Measurements from ENCODE around the gene ACSBG1. TPM values are rescaled to one million over a fixed set of nuclear protein-coding genes. Genes with fewer than 3 reads are reported as not detected.

The ACSBG1 gene
- total RNA-seq, 1 donor from 2014 or later: not detected

GRCh38 chr15:78213425-78213750, 21.0 kb downstream of the ACSBG1 start:
- Histone ChIP-seq H3K27me3 (ENCODE audit: control insufficient read depth, insufficient read depth, low read length) (no peaks in the 10 kb centered on the region), H3K4me3 (ENCODE audit: low read depth, low read length) (no peak overlapping the region), H3K36me3 (ENCODE audit: control insufficient read depth, insufficient read depth, low read length) (no peaks in the 10 kb centered on the region)
- TF ChIP-seq CTCF (IDR thresholded peaks at IDR 0.05; ENCODE audit: insufficient read depth, low read length, poor library complexity, severe bottlenecking): no peak
- DNase-seq (ENCODE audit: low read depth): no peak

GRCh38 chr15:78212546-78213424, 21.6 kb downstream of the ACSBG1 start:
- DNase-seq (ENCODE audit: low read depth): peak; percentile 42
- no peak for TF ChIP-seq CTCF (IDR thresholded peaks at IDR 0.05; ENCODE audit: insufficient read depth, low read length, poor library complexity, severe bottlenecking)
- H3K4me3 ChIP-seq (ENCODE audit: low read depth, low read length): no peak overlapping the region
- no peaks in the 10 kb centered on the region for H3K36me3 ChIP-seq (ENCODE audit: control insufficient read depth, insufficient read depth, low read length)
- H3K27me3 ChIP-seq (ENCODE audit: control insufficient read depth, insufficient read depth, low read length): no peaks in the 10 kb centered on the region

GRCh38 chr15:78212008-78212407, 22.4 kb downstream of the ACSBG1 start:
- Histone ChIP-seq H3K27me3 (ENCODE audit: control insufficient read depth, insufficient read depth, low read length) (no peaks in the 10 kb centered on the region), H3K36me3 (ENCODE audit: control insufficient read depth, insufficient read depth, low read length) (no peaks in the 10 kb centered on the region), H3K4me3 (ENCODE audit: low read depth, low read length) (no peak overlapping the region)
- no peak for TF ChIP-seq CTCF (IDR thresholded peaks at IDR 0.05; ENCODE audit: insufficient read depth, low read length, poor library complexity, severe bottlenecking)
- DNase-seq (ENCODE audit: low read depth): no peak

GRCh38 chr15:78211189-78211921, 23.0 kb downstream of the ACSBG1 start:
- TF ChIP-seq CTCF (IDR thresholded peaks at IDR 0.05; ENCODE audit: insufficient read depth, low read length, poor library complexity, severe bottlenecking): no peak
- no peak for DNase-seq (ENCODE audit: low read depth)
- H3K36me3 ChIP-seq (ENCODE audit: control insufficient read depth, insufficient read depth, low read length): no peaks in the 10 kb centered on the region
- no peaks in the 10 kb centered on the region for H3K27me3 ChIP-seq (ENCODE audit: control insufficient read depth, insufficient read depth, low read length)
- H3K4me3 ChIP-seq (ENCODE audit: low read depth, low read length): no peak overlapping the region

GRCh38 chr15:78210349-78210717, 24.0 kb downstream of the ACSBG1 start:
- no peak for TF ChIP-seq CTCF (IDR thresholded peaks at IDR 0.05; ENCODE audit: insufficient read depth, low read length, poor library complexity, severe bottlenecking)
- Histone ChIP-seq H3K36me3 (ENCODE audit: control insufficient read depth, insufficient read depth, low read length) (no peaks in the 10 kb centered on the region), H3K4me3 (ENCODE audit: low read depth, low read length) (no peak overlapping the region), H3K27me3 (ENCODE audit: control insufficient read depth, insufficient read depth, low read length) (no peaks in the 10 kb centered on the region)
- no peak for DNase-seq (ENCODE audit: low read depth)

All from kidney epithelial cell (primary cell).